HEK293 (cell line): ENCODE data around the gene JAKMIP1.

Source experiments
- CTCF ChIA-PET: fragments of 350-600 bp; formaldehyde crosslinking; extraction: SDS; loops from one replicate; lab custom pipeline; 2021; ENCODE audit warnings: antibody characterized with exemption; lab: Yijun Ruan, JAX
- POLR2A ChIA-PET: fragments of 300-600 bp; formaldehyde crosslinking; extraction: SDS; loops from one replicate; lab custom pipeline; 2020; ENCODE audit warnings: antibody characterized with exemption, inconsistent platforms; lab: Yijun Ruan, JAX
- H3K27ac ChIP-seq: fragments of 200-500 bp; sonication (Bioruptor generic); 2 replicates; pipeline ENCODE4 v1.5.1; 2014; ENCODE audit warnings: low read depth, low read length, control low read depth, inconsistent platforms; ENCODE audit errors: extremely low read depth
- H3K36me3 ChIP-seq, 2 experiments: fragments of 200-500 bp in 1 of 2; sonication (Bioruptor generic) in 1 of 2; 1 replicate in 1 of 2; 2 replicates in 1 of 2; pipeline ENCODE4 v1.5.1; 2014 to 2017; ENCODE audit warnings: inconsistent platforms in 2 of 2, low read length in 2 of 2; ENCODE audit not compliant: control insufficient read depth in 2 of 2, insufficient read depth in 1 of 2
- H3K4me1 ChIP-seq: fragments of 200-500 bp; sonication (Bioruptor generic); 2 replicates; pipeline ENCODE4 v1.5.1; 2014; ENCODE audit warnings: mild to moderate bottlenecking, low read length, inconsistent platforms; ENCODE audit not compliant: control insufficient read depth, insufficient read depth
- H3K4me3 ChIP-seq: 2 replicates; pipeline ENCODE4 v1.5.1; 2011; ENCODE audit warnings: low read depth, mild to moderate bottlenecking, control low read depth, low read length, moderate library complexity
- H3K9me3 ChIP-seq: fragments of 200-500 bp; sonication (Bioruptor generic); 2 replicates; pipeline ENCODE4 v1.5.1; 2014; ENCODE audit warnings: low read depth, low read length, inconsistent platforms; ENCODE audit not compliant: control insufficient read depth, insufficient read depth
- KLF10 ChIP-seq: fragments of 450-650 bp; IDR thresholded peaks from 2 replicates; pipeline ENCODE4 v1.5.1; 2018; ENCODE audit warnings: missing biosample characterization, mild to moderate bottlenecking, missing genetic modification characterization
- TRIM28 ChIP-seq: IDR thresholded peaks from 2 replicates; pipeline ENCODE4 v1.6.1; 2011; ENCODE audit warnings: low read length, control low read depth, borderline replicate concordance
- WT1 ChIP-seq: fragments of 450-650 bp; formaldehyde crosslinking; IDR thresholded peaks from 2 replicates; pipeline ENCODE4 v1.5.1; 2016; ENCODE audit warnings: missing biosample characterization, missing genetic modification characterization
- ZBTB17 ChIP-seq: fragments of 450-650 bp; formaldehyde crosslinking; IDR thresholded peaks from 2 replicates; pipeline ENCODE4 v1.5.1; 2016; ENCODE audit warnings: missing biosample characterization, missing genetic modification characterization
- ZBTB8A ChIP-seq: fragments of 450-650 bp; formaldehyde crosslinking; IDR thresholded peaks from 2 replicates; pipeline ENCODE4 v1.5.1; 2016; ENCODE audit warnings: missing biosample characterization, missing genetic modification characterization
- ZNF132 ChIP-seq: fragments of 450-650 bp; formaldehyde crosslinking; IDR thresholded peaks from 2 replicates; pipeline ENCODE4 v1.5.1; 2017; ENCODE audit warnings: missing biosample characterization, missing genetic modification characterization, borderline replicate concordance
- ZNF202 ChIP-seq: fragments of 450-650 bp; formaldehyde crosslinking; IDR thresholded peaks from 2 replicates; pipeline ENCODE4 v1.5.1; 2016; ENCODE audit warnings: missing biosample characterization, missing genetic modification characterization, borderline replicate concordance
- ZNF214 ChIP-seq: fragments of 450-650 bp; formaldehyde crosslinking; IDR thresholded peaks from 2 replicates; pipeline ENCODE4 v1.5.1; 2017; ENCODE audit warnings: missing biosample characterization, mild to moderate bottlenecking, missing genetic modification characterization, borderline replicate concordance
- ZNF221 ChIP-seq: fragments of 450-650 bp; formaldehyde crosslinking; IDR thresholded peaks from 2 replicates; pipeline ENCODE4 v1.5.1; 2017; ENCODE audit warnings: missing biosample characterization, missing genetic modification characterization, borderline replicate concordance
- ZNF350 ChIP-seq: fragments of 450-650 bp; formaldehyde crosslinking; IDR thresholded peaks from 2 replicates; pipeline ENCODE4 v1.5.0; 2017; ENCODE audit warnings: missing biosample characterization, mild to moderate bottlenecking, missing genetic modification characterization
- ZNF354C ChIP-seq: fragments of 450-650 bp; formaldehyde crosslinking; IDR thresholded peaks from 2 replicates; pipeline ENCODE4 v1.5.1; 2016; ENCODE audit warnings: missing biosample characterization, missing genetic modification characterization, low read depth, borderline replicate concordance
- ZNF433 ChIP-seq: fragments of 450-650 bp; formaldehyde crosslinking; IDR thresholded peaks from 2 replicates; pipeline ENCODE4 v1.5.1; 2016; ENCODE audit warnings: missing biosample characterization, missing genetic modification characterization, low read depth
- ZNF521 ChIP-seq: fragments of 450-650 bp; formaldehyde crosslinking; IDR thresholded peaks from 2 replicates; pipeline ENCODE4 v1.5.1; 2017; ENCODE audit warnings: missing biosample characterization, mild to moderate bottlenecking, missing genetic modification characterization
- ZNF571 ChIP-seq: fragments of 450-650 bp; formaldehyde crosslinking; IDR thresholded peaks from 2 replicates; pipeline ENCODE4 v1.5.0; 2017; ENCODE audit warnings: missing biosample characterization, missing genetic modification characterization
- ZNF626 ChIP-seq: fragments of 450-650 bp; sonication (Bioruptor Pico); formaldehyde crosslinking; IDR thresholded peaks from 2 replicates; pipeline ENCODE4 v1.5.1; 2018; ENCODE audit warnings: missing biosample characterization, missing genetic modification characterization, inconsistent platforms
- ZNF670 ChIP-seq: fragments of 450-650 bp; formaldehyde crosslinking; IDR thresholded peaks from 2 replicates; pipeline ENCODE4 v1.5.1; 2016; ENCODE audit warnings: missing biosample characterization, missing genetic modification characterization, low read depth
- ZNF76 ChIP-seq: fragments of 450-650 bp; formaldehyde crosslinking; IDR thresholded peaks from 2 replicates; pipeline ENCODE4; 2016; ENCODE audit warnings: low read depth, missing biosample characterization, missing genetic modification characterization, borderline replicate concordance
- ZNF791 ChIP-seq: fragments of 450-650 bp; formaldehyde crosslinking; IDR thresholded peaks from 2 replicates; pipeline ENCODE4 v1.5.1; 2016; ENCODE audit warnings: missing biosample characterization, missing genetic modification characterization
- ZNF792 ChIP-seq: fragments of 450-650 bp; formaldehyde crosslinking; IDR thresholded peaks from 2 replicates; pipeline ENCODE4 v1.5.1; 2016; ENCODE audit warnings: missing biosample characterization, missing genetic modification characterization
- ZSCAN30 ChIP-seq: fragments of 450-650 bp; IDR thresholded peaks from 2 replicates; pipeline ENCODE4 v1.5.1; 2018; ENCODE audit warnings: missing biosample characterization, mild to moderate bottlenecking, missing genetic modification characterization, moderate library complexity
- TF ChIP-seq, protein P1 (sequence below): fragments of 450-650 bp; formaldehyde crosslinking; conservative IDR thresholded peaks from 2 replicates; pipeline ENCODE4 v1.5.1; 2016; ENCODE audit warnings: low read depth, missing biosample characterization, missing genetic modification characterization
- TF ChIP-seq, protein P2 (sequence below): fragments of 450-650 bp; formaldehyde crosslinking; IDR thresholded peaks from 2 replicates; pipeline ENCODE4 v1.5.1; 2016; ENCODE audit warnings: missing biosample characterization, missing genetic modification characterization
- TF ChIP-seq, protein P3 (sequence below): fragments of 450-650 bp; formaldehyde crosslinking; IDR thresholded peaks from 2 replicates; pipeline ENCODE4 v1.5.1; 2016; ENCODE audit warnings: missing biosample characterization, missing genetic modification characterization, low read depth
- TF ChIP-seq, protein P4 (sequence below): fragments of 450-650 bp; formaldehyde crosslinking; IDR thresholded peaks from 2 replicates; pipeline ENCODE4 v1.5.1; 2016; ENCODE audit warnings: missing biosample characterization, missing genetic modification characterization

Gene JAKMIP1

DNA sequence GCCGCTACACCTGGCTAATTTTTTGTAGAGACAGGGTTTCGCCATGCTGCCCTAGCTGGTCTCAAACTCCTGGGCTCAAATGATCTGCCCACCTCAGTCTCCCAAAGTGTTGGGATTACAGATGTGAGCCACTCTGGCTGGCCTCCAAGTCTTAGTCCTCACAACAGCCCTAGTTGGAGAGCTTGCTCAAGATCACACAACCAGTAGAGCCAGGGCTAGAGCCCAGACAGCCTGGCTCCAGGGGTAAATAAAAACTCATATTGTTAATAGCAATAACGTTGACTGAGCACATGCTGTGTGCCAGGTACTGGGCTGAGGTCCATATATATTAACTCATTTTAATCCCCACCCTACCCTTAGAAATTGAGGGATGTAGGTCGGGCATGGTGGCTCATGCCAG is 7.3 kb upstream of the JAKMIP1 start (continued):
- TF ChIP-seq, protein P1, sequence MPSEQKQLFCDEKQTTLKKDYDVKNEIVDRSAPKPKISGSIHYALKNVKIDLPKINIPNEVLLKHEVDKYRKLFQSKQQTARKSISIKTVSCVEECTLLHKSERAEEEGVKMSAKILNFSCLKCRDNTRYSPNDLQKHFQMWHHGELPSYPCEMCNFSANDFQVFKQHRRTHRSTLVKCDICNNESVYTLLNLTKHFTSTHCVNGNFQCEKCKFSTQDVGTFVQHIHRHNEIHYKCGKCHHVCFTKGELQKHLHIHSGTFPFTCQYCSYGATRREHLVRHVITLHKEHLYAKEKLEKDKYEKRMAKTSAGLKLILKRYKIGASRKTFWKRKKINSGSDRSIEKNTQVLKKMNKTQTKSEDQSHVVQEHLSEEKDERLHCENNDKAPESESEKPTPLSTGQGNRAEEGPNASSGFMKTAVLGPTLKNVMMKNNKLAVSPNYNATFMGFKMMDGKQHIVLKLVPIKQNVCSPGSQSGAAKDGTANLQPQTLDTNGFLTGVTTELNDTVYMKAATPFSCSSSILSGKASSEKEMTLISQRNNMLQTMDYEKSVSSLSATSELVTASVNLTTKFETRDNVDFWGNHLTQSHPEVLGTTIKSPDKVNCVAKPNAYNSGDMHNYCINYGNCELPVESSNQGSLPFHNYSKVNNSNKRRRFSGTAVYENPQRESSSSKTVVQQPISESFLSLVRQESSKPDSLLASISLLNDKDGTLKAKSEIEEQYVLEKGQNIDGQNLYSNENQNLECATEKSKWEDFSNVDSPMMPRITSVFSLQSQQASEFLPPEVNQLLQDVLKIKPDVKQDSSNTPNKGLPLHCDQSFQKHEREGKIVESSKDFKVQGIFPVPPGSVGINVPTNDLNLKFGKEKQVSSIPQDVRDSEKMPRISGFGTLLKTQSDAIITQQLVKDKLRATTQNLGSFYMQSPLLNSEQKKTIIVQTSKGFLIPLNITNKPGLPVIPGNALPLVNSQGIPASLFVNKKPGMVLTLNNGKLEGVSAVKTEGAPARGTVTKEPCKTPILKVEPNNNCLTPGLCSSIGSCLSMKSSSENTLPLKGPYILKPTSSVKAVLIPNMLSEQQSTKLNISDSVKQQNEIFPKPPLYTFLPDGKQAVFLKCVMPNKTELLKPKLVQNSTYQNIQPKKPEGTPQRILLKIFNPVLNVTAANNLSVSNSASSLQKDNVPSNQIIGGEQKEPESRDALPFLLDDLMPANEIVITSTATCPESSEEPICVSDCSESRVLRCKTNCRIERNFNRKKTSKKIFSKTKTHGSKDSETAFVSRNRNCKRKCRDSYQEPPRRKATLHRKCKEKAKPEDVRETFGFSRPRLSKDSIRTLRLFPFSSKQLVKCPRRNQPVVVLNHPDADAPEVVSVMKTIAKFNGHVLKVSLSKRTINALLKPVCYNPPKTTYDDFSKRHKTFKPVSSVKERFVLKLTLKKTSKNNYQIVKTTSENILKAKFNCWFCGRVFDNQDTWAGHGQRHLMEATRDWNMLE (tag by site-specific recombination), result no peak
- TF ChIP-seq ZNF221 (tag by site-specific recombination), result no peak
- TF ChIP-seq ZSCAN30 (tag by site-specific recombination), result no peak

DNA sequence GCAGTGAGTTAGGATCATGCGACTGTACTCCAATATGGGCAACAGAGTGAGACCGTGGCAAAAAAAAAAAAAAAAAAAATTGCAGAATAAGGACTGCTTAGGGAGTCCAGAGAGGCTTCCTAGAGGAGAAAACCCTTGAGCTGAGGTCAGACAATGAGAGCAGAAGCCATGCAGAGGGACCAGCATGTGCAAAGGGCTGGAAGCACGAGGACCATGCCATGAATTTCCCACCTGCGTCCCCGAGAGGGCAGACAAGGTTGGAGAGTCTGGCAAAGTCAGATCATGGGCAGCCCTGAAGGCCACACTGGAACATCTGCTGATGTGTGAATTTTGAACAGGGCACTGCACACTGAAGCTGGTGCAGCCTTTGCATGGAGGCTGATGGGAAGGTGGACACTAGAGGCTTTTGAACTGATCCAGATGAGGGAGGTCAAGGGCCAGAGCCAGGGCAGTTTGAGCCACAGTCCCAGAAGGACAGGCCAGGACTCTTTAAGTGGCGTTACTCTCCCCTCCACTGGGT is 6.5 kb upstream of the JAKMIP1 start:
- TF ChIP-seq ZNF521 (tag by site-specific recombination), result no peak
- TF ChIP-seq, protein P2, sequence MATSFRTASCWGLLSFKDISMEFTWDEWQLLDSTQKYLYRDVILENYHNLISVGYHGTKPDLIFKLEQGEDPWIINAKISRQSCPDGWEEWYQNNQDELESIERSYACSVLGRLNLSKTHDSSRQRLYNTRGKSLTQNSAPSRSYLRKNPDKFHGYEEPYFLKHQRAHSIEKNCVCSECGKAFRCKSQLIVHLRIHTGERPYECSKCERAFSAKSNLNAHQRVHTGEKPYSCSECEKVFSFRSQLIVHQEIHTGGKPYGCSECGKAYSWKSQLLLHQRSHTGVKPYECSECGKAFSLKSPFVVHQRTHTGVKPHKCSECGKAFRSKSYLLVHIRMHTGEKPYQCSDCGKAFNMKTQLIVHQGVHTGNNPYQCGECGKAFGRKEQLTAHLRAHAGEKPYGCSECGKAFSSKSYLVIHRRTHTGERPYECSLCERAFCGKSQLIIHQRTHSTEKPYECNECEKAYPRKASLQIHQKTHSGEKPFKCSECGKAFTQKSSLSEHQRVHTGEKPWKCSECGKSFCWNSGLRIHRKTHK, result no peak
- no peak for TF ChIP-seq ZBTB8A (tag by site-specific recombination)
- TF ChIP-seq ZNF132, result no peak
- TF ChIP-seq ZNF626, result no peak
- no peak for TF ChIP-seq KLF10 (tag by site-specific recombination)
- TF ChIP-seq, all 188 proteins: peak for 0
- Histone ChIP-seq H3K36me3 (no peaks in the 10 kb centered on the region), H3K27ac (no peak overlapping the region), H3K4me1 (no peaks in the 10 kb centered on the region), H3K4me3 (no peak overlapping the region), H3K9me3 (no peaks in the 10 kb centered on the region)
- CTCF ChIA-PET, result interaction anchor here (0.7 to 1.1 kb wide), 2 partner anchors 37 to 43 kb away, joined by 3 read pairs; no protein-coding TSS in a partner anchor
- POLR2A ChIA-PET, result no interaction called here

DNA sequence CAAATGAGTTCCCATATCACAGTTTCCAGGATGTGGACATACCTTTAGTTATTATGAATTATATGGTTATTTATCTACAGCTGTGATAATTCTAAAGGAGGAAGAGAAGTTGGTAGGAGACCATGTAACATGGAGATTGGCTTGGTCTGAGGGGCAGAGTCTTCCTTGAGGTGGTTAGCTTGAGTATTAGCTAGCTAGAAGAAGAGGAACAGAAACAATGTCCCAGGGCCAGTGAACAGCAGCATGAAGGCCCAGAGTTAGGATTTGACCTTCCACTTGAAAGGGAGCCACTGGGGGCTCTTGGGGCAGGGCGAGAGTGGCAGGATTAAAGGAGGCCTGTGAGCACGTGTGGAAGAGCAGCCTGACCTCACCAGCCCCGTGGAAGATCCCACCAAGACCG is 5.6 kb upstream of the JAKMIP1 start:
- H3K36me3 ChIP-seq, result no peaks in the 10 kb centered on the region
- no peaks in the 10 kb centered on the region for H3K9me3 ChIP-seq
- no peak overlapping the region for H3K4me3 ChIP-seq
- CTCF ChIA-PET, result interaction anchor here (2.1 kb wide), 1 partner anchor 44 kb away, joined by 6 read pairs; no protein-coding TSS in a partner anchor
- POLR2A ChIA-PET, result no interaction called here
- no peaks in the 10 kb centered on the region for H3K4me1 ChIP-seq
- no peak overlapping the region for H3K27ac ChIP-seq
- TF ChIP-seq ZNF791 (tag by site-specific recombination) (no peak), ZNF214 (tag by site-specific recombination) (no peak), ZNF76 (tag by site-specific recombination) (no peak), WT1 (tag by site-specific recombination) (no peak), ZNF433 (tag by site-specific recombination) (no peak), ZNF350 (tag by site-specific recombination) (no peak), TRIM28 (no peak), ZNF202 (no peak), ZNF354C (tag by site-specific recombination) (no peak), ZNF670 (no peak), ZBTB8A (tag by site-specific recombination) (no peak), ZNF571 (tag by site-specific recombination) (no peak), ZBTB17 (tag by site-specific recombination) (no peak), ZNF792 (no peak)
- TF ChIP-seq, protein P3, sequence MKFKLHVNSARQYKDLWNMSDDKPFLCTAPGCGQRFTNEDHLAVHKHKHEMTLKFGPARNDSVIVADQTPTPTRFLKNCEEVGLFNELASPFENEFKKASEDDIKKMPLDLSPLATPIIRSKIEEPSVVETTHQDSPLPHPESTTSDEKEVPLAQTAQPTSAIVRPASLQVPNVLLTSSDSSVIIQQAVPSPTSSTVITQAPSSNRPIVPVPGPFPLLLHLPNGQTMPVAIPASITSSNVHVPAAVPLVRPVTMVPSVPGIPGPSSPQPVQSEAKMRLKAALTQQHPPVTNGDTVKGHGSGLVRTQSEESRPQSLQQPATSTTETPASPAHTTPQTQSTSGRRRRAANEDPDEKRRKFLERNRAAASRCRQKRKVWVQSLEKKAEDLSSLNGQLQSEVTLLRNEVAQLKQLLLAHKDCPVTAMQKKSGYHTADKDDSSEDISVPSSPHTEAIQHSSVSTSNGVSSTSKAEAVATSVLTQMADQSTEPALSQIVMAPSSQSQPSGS (tag by site-specific recombination), result no peak
- TF ChIP-seq, protein P4, sequence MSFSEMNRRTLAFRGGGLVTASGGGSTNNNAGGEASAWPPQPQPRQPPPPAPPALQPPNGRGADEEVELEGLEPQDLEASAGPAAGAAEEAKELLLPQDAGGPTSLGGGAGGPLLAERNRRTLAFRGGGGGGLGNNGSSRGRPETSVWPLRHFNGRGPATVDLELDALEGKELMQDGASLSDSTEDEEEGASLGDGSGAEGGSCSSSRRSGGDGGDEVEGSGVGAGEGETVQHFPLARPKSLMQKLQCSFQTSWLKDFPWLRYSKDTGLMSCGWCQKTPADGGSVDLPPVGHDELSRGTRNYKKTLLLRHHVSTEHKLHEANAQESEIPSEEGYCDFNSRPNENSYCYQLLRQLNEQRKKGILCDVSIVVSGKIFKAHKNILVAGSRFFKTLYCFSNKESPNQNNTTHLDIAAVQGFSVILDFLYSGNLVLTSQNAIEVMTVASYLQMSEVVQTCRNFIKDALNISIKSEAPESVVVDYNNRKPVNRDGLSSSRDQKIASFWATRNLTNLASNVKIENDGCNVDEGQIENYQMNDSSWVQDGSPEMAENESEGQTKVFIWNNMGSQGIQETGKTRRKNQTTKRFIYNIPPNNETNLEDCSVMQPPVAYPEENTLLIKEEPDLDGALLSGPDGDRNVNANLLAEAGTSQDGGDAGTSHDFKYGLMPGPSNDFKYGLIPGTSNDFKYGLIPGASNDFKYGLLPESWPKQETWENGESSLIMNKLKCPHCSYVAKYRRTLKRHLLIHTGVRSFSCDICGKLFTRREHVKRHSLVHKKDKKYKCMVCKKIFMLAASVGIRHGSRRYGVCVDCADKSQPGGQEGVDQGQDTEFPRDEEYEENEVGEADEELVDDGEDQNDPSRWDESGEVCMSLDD, result no peak
